GM18519 (cell line): ENCODE data around the gene XCL1.

Source experiments
- ATAC-seq: cut with Tn5 transposase; IDR thresholded peaks from one replicate; pipeline ENCODE4 v1.9.1; 2021; ENCODE audit warnings: mild to moderate bottlenecking, moderate library complexity; ENCODE audit not compliant: unreplicated experiment, low FRiP score

Gene XCL1

GRCh38 chr1:168601051-168601450, 24.6 kb downstream of the XCL1 start:
- no peak for ATAC-seq

DNA sequence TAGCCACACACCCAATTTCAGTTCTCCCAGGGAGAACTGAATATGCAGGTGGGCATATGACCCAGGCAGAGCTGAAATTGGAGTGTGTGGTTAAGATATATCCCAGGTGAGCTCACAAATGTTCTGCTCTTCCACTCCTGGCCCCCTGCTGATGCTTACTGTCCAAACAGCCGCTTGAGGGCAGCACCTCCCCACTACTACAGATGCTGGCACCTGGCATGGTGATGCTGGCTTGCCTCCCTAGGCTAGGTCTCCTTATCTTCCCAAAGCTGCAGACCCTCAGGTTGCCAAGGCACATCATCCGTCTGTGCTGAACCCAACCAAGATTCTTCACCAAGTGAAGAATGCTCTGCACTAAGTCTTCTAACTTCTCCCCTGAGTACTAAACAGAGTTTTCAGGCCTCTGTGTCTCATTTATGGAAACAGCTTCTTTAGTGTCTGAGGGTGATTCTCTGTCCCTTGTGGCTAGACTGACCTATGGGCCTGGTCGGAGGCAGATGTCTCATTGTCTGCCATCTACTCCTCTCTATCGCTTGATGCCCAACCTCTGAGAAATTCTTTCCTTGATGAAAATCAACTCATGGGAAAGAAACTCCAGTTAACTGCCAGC, 27.2 kb downstream of the XCL1 start:
- ATAC-seq: no peak

GRCh38 chr1:168605443-168605842, 29.0 kb downstream of the XCL1 start:
- ATAC-seq: no peak

GRCh38 chr1:168606096-168606495, 29.7 kb downstream of the XCL1 start:
- ATAC-seq: no peak

GRCh38 chr1:168607872-168608428, 31.5 kb downstream of the XCL1 start:
- ATAC-seq: no peak

DNA sequence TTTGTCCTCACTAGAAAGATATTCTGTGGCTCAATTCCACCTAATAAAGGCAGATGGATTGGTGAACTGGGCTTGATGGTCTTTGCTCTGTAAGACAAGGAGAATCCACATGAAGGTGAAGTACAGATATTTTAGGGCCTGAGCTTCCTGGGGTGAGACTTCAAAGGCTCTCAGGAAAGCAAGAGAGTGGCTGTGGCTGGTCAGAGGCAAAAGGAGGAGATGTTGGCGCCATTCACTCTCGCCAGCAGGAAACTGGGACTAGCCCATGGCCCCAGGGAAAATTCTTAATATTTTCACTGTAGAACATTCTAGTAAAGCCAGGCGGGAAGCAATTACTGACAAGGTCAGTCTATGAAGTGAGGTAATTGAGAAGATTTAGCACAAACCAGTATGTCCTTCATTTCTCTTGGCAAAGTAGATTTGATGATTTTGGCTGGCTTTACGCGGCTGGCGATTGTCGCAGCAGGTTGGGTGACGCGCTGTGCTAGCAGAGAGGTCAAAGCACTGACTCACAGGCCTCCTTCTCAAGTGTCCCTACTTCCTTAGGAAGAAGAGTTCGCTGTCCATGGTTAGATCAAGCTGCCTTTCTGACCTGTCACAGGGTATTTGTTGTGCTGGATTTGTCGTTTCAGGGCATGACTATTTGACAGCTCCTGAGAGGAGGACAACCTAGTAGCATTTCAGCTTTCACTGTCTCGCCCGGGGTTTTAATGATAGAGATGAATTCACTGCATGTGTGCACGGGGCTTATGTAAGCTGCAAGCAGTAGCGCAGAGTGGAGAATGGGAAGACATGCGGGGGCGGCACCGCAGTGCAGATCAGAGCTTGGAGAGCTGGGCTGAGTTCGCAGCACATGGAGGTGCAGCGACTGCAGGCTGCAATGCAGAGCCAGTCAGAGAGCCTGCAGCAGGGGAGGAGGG, 32.7 kb downstream of the XCL1 start:
- ATAC-seq: no peak

GRCh38 chr1:168609741-168610510, 33.5 kb downstream of the XCL1 start:
- no peak for ATAC-seq

DNA sequence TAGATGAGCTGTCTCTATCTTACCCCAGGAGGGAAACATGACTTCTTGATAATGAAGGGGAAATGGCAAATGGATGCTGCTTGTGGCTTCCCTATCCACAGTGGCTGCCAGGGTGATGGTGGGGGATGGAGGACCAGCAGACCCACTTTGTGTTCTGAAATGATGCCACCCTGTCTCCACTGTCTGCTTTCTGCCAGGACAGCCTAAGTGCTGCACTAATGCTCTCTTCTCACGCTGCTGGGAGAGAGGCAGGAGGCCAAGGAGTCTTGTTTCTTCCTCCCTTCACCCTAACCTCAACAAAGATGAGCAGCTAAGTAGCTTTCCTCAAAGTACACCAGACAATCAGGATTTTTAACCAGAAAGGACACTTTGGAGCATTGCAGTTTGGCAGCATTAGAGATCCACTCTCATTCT, 36.6 kb downstream of the XCL1 start:
- no peak for ATAC-seq

- ATAC-seq: no peak
These were observed 37.4 kb downstream of the XCL1 start for GRCh38 chr1:168613691-168614231.

GRCh38 chr1:168614235-168614634, 37.8 kb downstream of the XCL1 start:
- ATAC-seq: no peak

- no peak for ATAC-seq
These were observed 39.6 kb downstream of the XCL1 start for GRCh38 chr1:168615965-168616364.

DNA sequence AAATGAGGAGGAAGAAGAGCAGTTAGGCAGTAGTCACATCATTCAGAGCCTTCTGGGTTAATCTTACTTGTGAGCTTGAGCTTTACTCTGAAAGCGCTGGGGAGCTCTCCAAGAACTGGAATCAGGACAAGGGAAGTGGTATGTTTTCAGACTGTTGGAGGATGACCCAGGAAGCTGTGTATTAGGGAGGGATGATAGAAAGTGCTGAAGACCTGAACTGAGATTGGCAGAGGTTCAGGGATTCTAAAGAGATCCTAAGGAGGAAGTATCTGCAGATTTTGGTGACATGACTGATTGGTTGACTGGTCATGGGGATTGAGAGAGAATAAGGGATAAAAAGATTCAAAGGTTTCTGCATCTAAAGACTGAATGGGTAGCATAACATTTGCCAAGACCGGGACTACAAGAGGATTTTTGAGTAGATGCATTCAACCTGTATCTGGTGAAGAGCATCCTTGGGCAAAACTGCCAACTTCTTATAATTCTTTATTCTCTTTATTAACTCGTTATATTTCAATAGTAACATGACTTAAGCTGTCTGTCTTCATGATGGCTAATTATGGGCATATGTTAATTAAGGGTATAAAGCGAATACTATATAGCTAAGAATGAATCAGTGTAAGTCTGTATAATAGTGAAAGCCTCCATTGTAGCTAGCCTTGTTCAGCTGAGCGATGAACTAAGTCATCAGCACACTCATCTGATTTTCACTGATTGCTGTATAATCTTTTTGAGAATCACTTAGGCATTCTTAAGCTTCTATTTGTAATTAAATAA, 41.8 kb downstream of the XCL1 start:
- ATAC-seq: no peak

- no peak for ATAC-seq
These were observed 42.5 kb downstream of the XCL1 start for GRCh38 chr1:168618886-168619285.

- no peak for ATAC-seq
These were observed 45.0 kb downstream of the XCL1 start for GRCh38 chr1:168621356-168621755.

GRCh38 chr1:168623003-168623828, 46.8 kb downstream of the XCL1 start:
- no peak for ATAC-seq

DNA sequence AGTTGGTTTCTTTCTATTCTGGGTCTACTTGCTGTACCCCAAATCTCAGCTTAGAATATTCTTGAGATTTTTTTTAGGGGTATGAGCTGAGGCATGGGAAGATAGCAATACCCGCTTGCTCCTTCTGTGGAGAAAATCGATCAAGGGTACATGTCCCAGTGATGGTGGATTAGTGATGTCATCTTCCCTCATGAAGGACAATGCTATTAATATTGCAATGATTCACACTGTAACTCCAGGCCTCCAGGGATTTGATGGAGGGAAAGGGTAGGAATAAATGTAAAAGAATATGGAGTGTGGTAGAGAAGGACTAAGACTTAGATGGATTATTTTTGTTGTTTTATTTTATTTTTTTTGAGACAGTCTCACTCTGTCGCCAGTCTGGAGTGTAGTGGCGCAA, 47.4 kb downstream of the XCL1 start:
- ATAC-seq: no peak

DNA sequence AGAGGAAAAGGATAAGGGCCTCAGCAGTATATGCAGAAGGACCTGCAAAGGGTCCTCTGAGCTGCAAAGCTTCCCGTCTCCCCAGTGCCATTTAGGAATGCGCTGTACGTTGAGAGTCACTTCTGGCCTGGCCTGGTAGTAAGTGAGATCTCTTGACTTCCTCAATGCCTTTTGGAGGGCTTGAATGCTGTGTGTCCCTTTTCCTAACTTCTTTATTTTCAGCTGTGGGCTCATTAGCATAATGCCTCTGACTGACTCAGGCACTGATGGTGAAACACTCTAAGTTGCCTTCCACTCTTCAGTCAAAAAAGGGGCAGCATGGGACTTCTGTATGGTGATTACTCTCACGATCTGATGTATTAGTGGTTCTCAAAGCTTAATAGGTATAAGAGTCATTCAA, 49.9 kb downstream of the XCL1 start:
- no peak for ATAC-seq

GRCh38 chr1:168627370-168627769, 51.0 kb downstream of the XCL1 start:
- no peak for ATAC-seq

- no peak for ATAC-seq
These were observed 52.4 kb downstream of the XCL1 start for GRCh38 chr1:168628807-168629206.
